ENCODE data around the gene PHLDB3.

PHLDB3 gene

GRCh38 chr19:43495082-43495481 is 9.5 kb downstream of the PHLDB3 start:
- DNase-seq (ENCODE audit: low read depth): no peak
- no peak for TF ChIP-seq CTCF (conservative IDR thresholded peaks at IDR 0.05; ENCODE audit: low read depth, low read length)
- H3K4me3 ChIP-seq (ENCODE audit: low read depth, low read length): no peak overlapping the region

DNA sequence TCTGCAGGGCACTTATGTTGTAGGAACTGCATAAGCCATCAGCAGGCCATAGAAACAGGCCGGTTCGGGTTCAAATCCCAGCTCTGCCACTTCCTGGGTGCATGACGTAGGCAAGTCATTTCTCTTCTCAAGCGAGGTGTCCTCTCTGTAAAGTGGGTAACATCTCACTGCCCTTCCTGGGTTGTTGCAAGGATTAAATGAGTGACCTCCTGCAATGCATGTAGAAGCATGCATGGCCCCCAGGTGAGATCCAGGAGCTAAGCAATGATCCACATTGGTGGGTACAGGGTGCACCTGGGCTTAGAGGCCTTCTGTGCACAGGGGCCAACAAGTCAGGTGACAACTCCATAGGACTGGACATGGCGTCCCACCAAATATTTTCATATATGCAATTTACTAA is 13.8 kb downstream of the PHLDB3 start:
- TF ChIP-seq CTCF (conservative IDR thresholded peaks at IDR 0.05; ENCODE audit: low read depth, low read length): no peak
- no peak for DNase-seq (ENCODE audit: low read depth)
- H3K4me3 ChIP-seq (ENCODE audit: low read depth, low read length): no peak overlapping the region

DNA sequence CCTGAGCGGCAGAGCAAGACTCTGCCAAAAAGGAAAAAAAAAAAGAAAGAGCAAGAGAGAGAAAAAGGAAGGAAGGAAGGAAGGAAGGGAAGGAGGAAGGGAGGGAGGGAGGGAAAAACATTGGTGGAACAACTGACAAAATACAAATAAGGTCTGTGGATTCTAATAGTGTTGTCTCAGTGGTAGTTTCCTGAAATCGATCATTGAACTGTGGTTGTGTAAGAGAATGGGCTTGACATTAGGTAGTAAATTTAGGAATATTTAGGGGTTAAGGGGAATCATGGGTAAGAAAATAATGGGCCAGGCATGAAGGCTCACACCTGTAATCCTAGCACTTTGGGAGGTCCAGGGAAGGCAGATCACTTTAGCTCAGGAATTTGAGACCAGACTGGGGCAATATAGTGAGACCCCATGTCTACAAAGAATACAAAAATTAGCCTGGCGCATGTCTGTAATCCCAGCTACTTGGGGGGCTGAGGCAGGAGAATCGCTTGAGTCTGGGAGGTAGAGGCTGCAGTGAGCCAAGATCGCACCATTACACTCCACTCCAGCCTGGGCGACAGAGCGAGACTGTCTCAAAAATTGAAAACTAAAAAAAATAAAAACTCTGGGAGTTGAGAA is 14.5 kb downstream of the PHLDB3 start:
- no peak for DNase-seq (ENCODE audit: low read depth)
- no peak overlapping the region for H3K4me3 ChIP-seq (ENCODE audit: low read depth, low read length)
- TF ChIP-seq CTCF (conservative IDR thresholded peaks at IDR 0.05; ENCODE audit: low read depth, low read length): no peak

DNA sequence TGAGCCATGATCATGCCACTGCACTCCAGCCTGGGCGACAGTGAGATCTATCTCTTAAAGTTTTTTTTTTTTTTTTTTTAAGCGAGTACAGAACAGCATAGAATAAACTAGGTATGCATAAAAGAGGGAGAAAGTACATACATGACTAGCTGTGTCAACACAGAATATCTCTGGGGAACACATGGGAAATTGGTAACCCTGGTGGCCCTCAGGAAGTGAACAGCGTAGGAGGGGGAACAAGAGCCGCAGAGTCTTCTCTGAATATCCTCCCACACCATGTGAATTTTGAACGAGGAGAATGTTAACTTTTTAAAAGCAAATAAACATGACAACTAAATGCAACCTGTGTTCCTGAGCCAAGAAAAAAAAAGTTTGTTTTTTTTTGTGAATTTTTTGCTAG is 15.2 kb downstream of the PHLDB3 start:
- H3K4me3 ChIP-seq (ENCODE audit: low read depth, low read length): no peak overlapping the region
- peak; percentile 40 for DNase-seq (ENCODE audit: low read depth)
- TF ChIP-seq CTCF (conservative IDR thresholded peaks at IDR 0.05; ENCODE audit: low read depth, low read length): no peak

- TF ChIP-seq CTCF (conservative IDR thresholded peaks at IDR 0.05; ENCODE audit: low read depth, low read length): no peak
- no peak overlapping the region for H3K4me3 ChIP-seq (ENCODE audit: low read depth, low read length)
- no peak for DNase-seq (ENCODE audit: low read depth)
Observed at GRCh38 chr19:43488179-43488578, 16.4 kb downstream of the PHLDB3 start.

- DNase-seq (ENCODE audit: low read depth): no peak
- H3K4me3 ChIP-seq (ENCODE audit: low read depth, low read length): no peak overlapping the region
- TF ChIP-seq CTCF (conservative IDR thresholded peaks at IDR 0.05; ENCODE audit: low read depth, low read length): no peak
Observed at GRCh38 chr19:43486412-43486811, 18.1 kb downstream of the PHLDB3 start.

- no peak for TF ChIP-seq CTCF (conservative IDR thresholded peaks at IDR 0.05; ENCODE audit: low read depth, low read length)
- H3K4me3 ChIP-seq (ENCODE audit: low read depth, low read length): no peak overlapping the region
- DNase-seq (ENCODE audit: low read depth): no peak
Observed at GRCh38 chr19:43485951-43486350, 18.6 kb downstream of the PHLDB3 start.
